H1 (cell line): ENCODE results near the gene WIPI1. TPM values are rescaled to one million over a fixed set of nuclear protein-coding genes. Genes with fewer than 3 reads are reported as not detected.

Experiments
- ASH2L ChIP-seq: fragments of 200-600, 300-600 bp; sonication (generic); IDR thresholded peaks from one replicate; pipeline ENCODE4 v1.7.1; 2017; ENCODE audit warnings: low read length
- CREB1 ChIP-seq: IDR thresholded peaks from 2 replicates; pipeline ENCODE4 v1.6.1; 2012; ENCODE audit warnings: inconsistent platforms
- GTF2F1 ChIP-seq: IDR thresholded peaks from 2 replicates; pipeline ENCODE4 v1.6.1; 2012; ENCODE audit warnings: low read depth, low read length, improper control_type of control experiment, borderline replicate concordance
- KDM4A ChIP-seq: IDR thresholded peaks from one replicate; pipeline ENCODE4 v1.7.1; 2012; ENCODE audit warnings: low read depth, mild to moderate bottlenecking, moderate library complexity, low read length, inconsistent platforms; ENCODE audit not compliant: severe bottlenecking
- POLR2A ChIP-seq, 2 experiments: IDR thresholded peaks; 1 replicate in 1 of 2; 2 replicates in 1 of 2; pipeline ENCODE4 v1.6.1; 2011; ENCODE audit warnings: low read depth in 2 of 2, low read length in 2 of 2, mild to moderate bottlenecking in 2 of 2; ENCODE audit errors: control extremely low read depth in 1 of 2
- SAP30 ChIP-seq: fragments of 300-600 bp; sonication (generic); IDR thresholded peaks from 2 replicates; pipeline ENCODE4 v1.7.1; 2012; ENCODE audit warnings: low read length, moderate library complexity, mild to moderate bottlenecking, inconsistent platforms; ENCODE audit not compliant: insufficient read depth, insufficient replicate concordance
- TAF7 ChIP-seq: optimal IDR thresholded peaks from 2 replicates; pipeline ENCODE3; 2011; ENCODE audit warnings: low read depth, mild to moderate bottlenecking, inconsistent platforms, low read length, moderate library complexity, borderline replicate concordance
- TCF12 ChIP-seq: IDR thresholded peaks from 2 replicates; pipeline ENCODE4 v1.6.1; 2011; ENCODE audit warnings: low read depth, mild to moderate bottlenecking, low read length
- polyA plus RNA-seq, 7 experiments: library from polyadenylated mRNA; depleted of rRNA in 3 of 7; stranded (reverse) in 5 of 7; unstranded in 2 of 7; fragments of >200 nt in 5 of 7; fragments of 200-250 nt in 2 of 7; gene quantifications; 1 replicate in 5 of 7; 2 replicates in 1 of 7; 4 replicates in 1 of 7; pipeline versions ENCODE4 v1.2.1 to v1.2.3, GENCODE V29; 2011 to 2013; ENCODE audit warnings: missing spikeins in 2 of 7, mixed read lengths in 2 of 7
- total RNA-seq: library from RNA; stranded (reverse); fragmentation: NEBNext Ultra II Directional; extraction: Animal tissue kit (Norgen Biotek cat#: 25700); gene quantifications from 2 replicates; pipeline ENCODE4 v1.2.1, GENCODE V29; 2021

The WIPI1 gene
- total and polyA plus RNA-seq, 2 of the 8 experiments (the other 6 are each of a cell fraction or from before 2014, with no cell fraction given) = 16.6 to 17.4 TPM

DNA sequence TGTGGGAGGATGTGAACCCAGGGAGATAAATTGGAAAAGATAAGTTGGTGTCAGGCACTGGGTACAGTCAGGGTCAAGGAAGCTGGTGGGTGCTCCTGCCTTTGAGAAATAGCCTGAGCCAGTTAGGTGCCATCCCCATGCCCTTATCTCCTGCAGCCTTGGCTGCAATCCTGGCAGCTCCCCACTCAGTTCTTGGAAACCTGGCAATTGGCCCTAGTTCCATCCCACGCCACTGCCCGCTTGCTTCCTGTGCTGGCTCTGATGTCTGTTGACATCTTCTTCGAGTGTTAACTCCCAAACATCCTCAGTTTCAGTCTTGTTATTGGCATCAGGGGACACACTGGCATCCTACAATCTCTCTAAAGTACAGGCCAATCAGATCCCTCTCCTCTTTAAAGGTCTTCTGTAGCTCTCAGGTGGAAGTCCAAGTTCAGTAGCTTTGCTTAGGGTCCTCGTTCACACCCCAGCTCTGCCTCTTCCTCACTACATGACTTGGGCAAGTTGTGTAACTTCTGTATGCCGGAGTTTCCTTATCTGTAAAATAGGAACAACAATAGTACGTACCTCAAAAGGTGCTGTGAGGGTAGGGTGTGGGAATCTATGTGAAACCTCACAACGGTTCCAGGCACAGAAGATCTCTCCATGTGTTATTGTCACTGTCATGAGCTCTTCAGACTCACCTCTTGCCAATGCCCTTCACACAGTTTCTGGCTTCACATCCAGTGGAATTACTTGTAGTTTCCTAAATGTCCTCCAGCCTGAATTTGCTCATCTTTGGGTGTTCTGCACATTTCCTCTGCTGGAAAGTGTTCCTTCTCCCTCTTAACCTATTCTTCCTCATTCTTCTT is 41.4 kb upstream of the WIPI1 start (continued):
- TF ChIP-seq TCF12 = no peak
- TF ChIP-seq TAF7 = no peak
- TF ChIP-seq ASH2L = no peak
- TF ChIP-seq GTF2F1 = no peak
- TF ChIP-seq POLR2A (IDR thresholded peaks at IDR 0.05; ENCODE audit: control extremely low read depth in 1 of 2, low read depth in 2 of 2, low read length in 2 of 2) = no peak
- no peak for TF ChIP-seq KDM4A
- no peak for TF ChIP-seq SAP30
- no peak for TF ChIP-seq CREB1
